H1 (cell line): ENCODE results near the gene SYK. TPM values are rescaled to one million over a fixed set of nuclear protein-coding genes. Genes with fewer than 3 reads are reported as not detected.

ENCODE experiments used
- TBP ChIP-seq: IDR thresholded peaks from 2 replicates; pipeline ENCODE4 v1.6.1; 2011; ENCODE audit warnings: low read depth, low read length, improper control_type of control experiment
- polyA plus RNA-seq, 7 experiments: library from polyadenylated mRNA; depleted of rRNA in 3 of 7; stranded (reverse) in 5 of 7; unstranded in 2 of 7; fragments of >200 nt in 5 of 7; fragments of 200-250 nt in 2 of 7; gene quantifications; 1 replicate in 5 of 7; 2 replicates in 1 of 7; 4 replicates in 1 of 7; pipeline versions ENCODE4 v1.2.1 to v1.2.3, GENCODE V29; 2011 to 2013; ENCODE audit warnings: missing spikeins in 2 of 7, mixed read lengths in 2 of 7
- total RNA-seq: library from RNA; stranded (reverse); fragmentation: NEBNext Ultra II Directional; extraction: Animal tissue kit (Norgen Biotek cat#: 25700); gene quantifications from 2 replicates; pipeline ENCODE4 v1.2.1, GENCODE V29; 2021

Gene SYK
- total and polyA plus RNA-seq, 2 of the 8 experiments (the other 6 are each of a cell fraction or from before 2014, with no cell fraction given): 1.5 to 4.4 TPM

- TF ChIP-seq TBP: no peak
These were observed 124.1 kb downstream of the SYK start (continued) for GRCh38 chr9:90925581-90926257.
